ENCODE data around the gene OR10T2. TPM values are rescaled to one million over a fixed set of nuclear protein-coding genes. Genes with fewer than 3 reads are reported as not detected.
A peak's percentile ranks its signal among the peaks of the same experiment; 100 is the strongest.
"Not testable (repeated sequence)": the region's sequence is repeated elsewhere in the genome, so short reads cannot be mapped to it uniquely, and the experiment has no call there.

The OR10T2 gene
- total RNA-seq, 2 experiments from 2014 or later = not detected

- ATAC-seq = no peak
- no peak for DNase-seq
- TF ChIP-seq, protein P1, sequence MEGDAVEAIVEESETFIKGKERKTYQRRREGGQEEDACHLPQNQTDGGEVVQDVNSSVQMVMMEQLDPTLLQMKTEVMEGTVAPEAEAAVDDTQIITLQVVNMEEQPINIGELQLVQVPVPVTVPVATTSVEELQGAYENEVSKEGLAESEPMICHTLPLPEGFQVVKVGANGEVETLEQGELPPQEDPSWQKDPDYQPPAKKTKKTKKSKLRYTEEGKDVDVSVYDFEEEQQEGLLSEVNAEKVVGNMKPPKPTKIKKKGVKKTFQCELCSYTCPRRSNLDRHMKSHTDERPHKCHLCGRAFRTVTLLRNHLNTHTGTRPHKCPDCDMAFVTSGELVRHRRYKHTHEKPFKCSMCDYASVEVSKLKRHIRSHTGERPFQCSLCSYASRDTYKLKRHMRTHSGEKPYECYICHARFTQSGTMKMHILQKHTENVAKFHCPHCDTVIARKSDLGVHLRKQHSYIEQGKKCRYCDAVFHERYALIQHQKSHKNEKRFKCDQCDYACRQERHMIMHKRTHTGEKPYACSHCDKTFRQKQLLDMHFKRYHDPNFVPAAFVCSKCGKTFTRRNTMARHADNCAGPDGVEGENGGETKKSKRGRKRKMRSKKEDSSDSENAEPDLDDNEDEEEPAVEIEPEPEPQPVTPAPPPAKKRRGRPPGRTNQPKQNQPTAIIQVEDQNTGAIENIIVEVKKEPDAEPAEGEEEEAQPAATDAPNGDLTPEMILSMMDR (IDR thresholded peaks at IDR 0.05) = no peak
- H3K36me3 Mint-ChIP-seq (ENCODE audit: low read depth) = peaks cover 1% of the 10 kb centered on the region
- H3K4me1 Mint-ChIP-seq (ENCODE audit: low read depth) = peaks cover 10% of the 10 kb centered on the region
- intact Hi-C loops (cut with micrococcal nuclease) = no loop called here
- CTCF ChIA-PET = no interaction called here
- H3K9me3 Mint-ChIP-seq = peaks cover 12% of the 10 kb centered on the region
- no peak overlapping the region for H3K4me3 Mint-ChIP-seq
- H3K27me3 Mint-ChIP-seq = peaks cover 17% of the 10 kb centered on the region
- POLR2A ChIA-PET = no interaction called here
- H3K27ac Mint-ChIP-seq = no peak overlapping the region
These were observed 24.4 kb downstream of the OR10T2 start for GRCh38 chr1:158374860-158375259.

DNA sequence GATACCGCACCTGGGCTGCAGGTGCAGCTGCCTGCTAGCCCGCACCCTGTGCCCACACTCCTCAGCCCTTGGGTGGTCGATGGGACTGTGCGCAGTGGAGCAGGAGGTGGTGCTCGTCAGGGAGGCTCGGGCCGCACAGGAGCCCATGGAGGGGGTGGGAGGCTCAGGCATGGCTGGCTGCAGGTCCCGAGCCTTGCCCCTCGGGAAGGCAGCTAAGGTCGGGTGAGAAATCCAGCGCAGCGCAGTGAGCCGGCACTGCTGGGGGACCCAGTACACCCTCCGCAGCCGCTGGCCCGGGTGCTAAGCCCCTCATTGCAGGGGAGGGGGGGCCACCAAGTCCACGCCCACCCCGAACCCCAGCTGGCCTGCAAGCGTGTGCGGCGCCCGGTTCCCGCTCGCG, 25.2 kb downstream of the OR10T2 start:
- POLR2A ChIA-PET; ATAC-seq; H3K27ac Mint-ChIP-seq; H3K4me3 Mint-ChIP-seq; CTCF ChIA-PET; DNase-seq; H3K4me1 Mint-ChIP-seq (ENCODE audit: low read depth); intact Hi-C loops (cut with micrococcal nuclease); H3K36me3 Mint-ChIP-seq (ENCODE audit: low read depth): not testable (repeated sequence)
- Mint-ChIP-seq H3K27me3 (peaks cover 20% of the 10 kb centered on the region), H3K9me3 (peaks cover 12% of the 10 kb centered on the region)

GRCh38 chr1:158371188-158371953, 27.9 kb downstream of the OR10T2 start:
- peaks cover 1% of the 10 kb centered on the region for H3K36me3 Mint-ChIP-seq (ENCODE audit: low read depth)
- TF ChIP-seq, protein P1 (IDR thresholded peaks at IDR 0.05) = no peak
- POLR2A ChIA-PET = no interaction called here
- peaks cover 10% of the 10 kb centered on the region for H3K4me1 Mint-ChIP-seq (ENCODE audit: low read depth)
- CTCF ChIA-PET = no interaction called here
- intact Hi-C loops (cut with micrococcal nuclease) = no loop called here
- H3K4me3 Mint-ChIP-seq = no peak overlapping the region
- H3K27ac Mint-ChIP-seq = no peak overlapping the region
- peak; percentile 74 for DNase-seq
- H3K27me3 Mint-ChIP-seq = peaks cover 14% of the 10 kb centered on the region
- peaks cover 12% of the 10 kb centered on the region for H3K9me3 Mint-ChIP-seq
- peak; percentile 99 for ATAC-seq

GRCh38 chr1:158366783-158367182, 32.5 kb downstream of the OR10T2 start:
- H3K9me3 Mint-ChIP-seq = peaks cover 3% of the 10 kb centered on the region
- peaks cover 12% of the 10 kb centered on the region for H3K27me3 Mint-ChIP-seq
- ATAC-seq (no peak), DNase-seq (no peak)
- H3K4me3 Mint-ChIP-seq = no peak overlapping the region
- TF ChIP-seq, protein P1 (IDR thresholded peaks at IDR 0.05) = no peak
- intact Hi-C loops (cut with micrococcal nuclease) = no loop called here
- H3K36me3 Mint-ChIP-seq (ENCODE audit: low read depth) = no peaks in the 10 kb centered on the region
- no peak overlapping the region for H3K27ac Mint-ChIP-seq
- CTCF ChIA-PET = no interaction called here
- POLR2A ChIA-PET = no interaction called here
- H3K4me1 Mint-ChIP-seq (ENCODE audit: low read depth) = peaks cover 10% of the 10 kb centered on the region

GRCh38 chr1:158362941-158363340, 36.3 kb downstream of the OR10T2 start:
- H3K27ac Mint-ChIP-seq = no peak overlapping the region
- H3K36me3 Mint-ChIP-seq (ENCODE audit: low read depth) = no peaks in the 10 kb centered on the region
- intact Hi-C loops (cut with micrococcal nuclease) = no loop called here
- no peak overlapping the region for H3K4me3 Mint-ChIP-seq
- ChIA-PET CTCF (no interaction called here), POLR2A (no interaction called here)
- H3K4me1 Mint-ChIP-seq (ENCODE audit: low read depth) = no peaks in the 10 kb centered on the region
- H3K9me3 Mint-ChIP-seq = no peaks in the 10 kb centered on the region
- TF ChIP-seq, protein P1 (IDR thresholded peaks at IDR 0.05) = no peak
- no peak for DNase-seq
- no peak for ATAC-seq
- H3K27me3 Mint-ChIP-seq = peaks cover 10% of the 10 kb centered on the region
